22Rv1 (cell line): ENCODE data around the gene ATP1A2.

ENCODE experiments used
- CTCF ChIP-seq: fragments of 450-650 bp; IDR thresholded peaks from 2 replicates; pipeline ENCODE4 v1.5.1; 2017; ENCODE audit warnings: mild to moderate bottlenecking
- ZFX ChIP-seq: fragments of 450-650 bp; IDR thresholded peaks from 2 replicates; pipeline ENCODE4 v1.6.1; 2017; ENCODE audit warnings: antibody characterized with exemption, borderline replicate concordance

DNA sequence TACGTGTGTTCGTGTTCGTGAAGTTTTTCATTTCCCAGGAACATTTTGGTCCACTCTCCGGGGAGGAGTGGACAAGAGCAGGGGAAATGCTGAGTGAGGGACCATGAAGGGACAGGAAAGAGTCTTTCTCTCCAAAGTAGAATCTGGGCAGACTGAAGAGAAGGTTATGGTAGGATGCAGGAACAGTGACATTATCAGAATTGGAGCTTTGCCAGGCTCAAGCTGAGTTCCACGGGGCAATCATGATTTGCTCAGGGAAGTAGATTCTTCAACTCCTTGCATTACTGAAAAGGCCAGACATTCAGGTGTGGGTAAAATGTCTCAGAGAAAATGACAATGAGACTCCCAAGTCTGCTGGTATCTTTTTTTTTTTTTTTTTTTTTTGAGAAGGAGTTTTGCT is 52.5 kb downstream of the ATP1A2 start:
- TF ChIP-seq CTCF (no peak), ZFX (no peak)
